NT2/D1 (cell line): ENCODE data around the gene AP2A2.

Source experiments
- DNase-seq: peaks from one replicate; pipeline ENCODE4 v3.0.0-alpha.2; 2011; ENCODE audit warnings: low read depth, low spot score
- H3K27me3 ChIP-seq: 2 replicates; pipeline ENCODE4 v1.6.0; 2011; ENCODE audit warnings: mild to moderate bottlenecking; ENCODE audit not compliant: insufficient read length, insufficient read depth
- H3K36me3 ChIP-seq: 2 replicates; pipeline ENCODE4 v1.6.1; 2011; ENCODE audit warnings: mild to moderate bottlenecking, low read length, mixed read lengths; ENCODE audit not compliant: insufficient read depth, insufficient read length
- H3K4me1 ChIP-seq: 2 replicates; pipeline ENCODE4 v1.5.1; 2011; ENCODE audit not compliant: insufficient read depth, insufficient read length
- H3K4me3 ChIP-seq: 2 replicates; pipeline ENCODE4 v1.5.1; 2011; ENCODE audit warnings: low read depth; ENCODE audit not compliant: insufficient read length
- H3K9ac ChIP-seq: 2 replicates; pipeline ENCODE4 v1.6.0; 2011; ENCODE audit warnings: low read depth; ENCODE audit not compliant: insufficient read length
- H3K9me3 ChIP-seq: 2 replicates; pipeline ENCODE4 v1.5.1; 2011; ENCODE audit warnings: mild to moderate bottlenecking, low read length; ENCODE audit not compliant: insufficient read depth
- SUZ12 ChIP-seq: IDR thresholded peaks from 2 replicates; pipeline ENCODE4 v1.6.1; 2011; ENCODE audit not compliant: insufficient read length, insufficient read depth; ENCODE audit errors: extremely low read depth
- YY1 ChIP-seq: IDR thresholded peaks from 2 replicates; pipeline ENCODE4 v1.6.1; 2011; ENCODE audit not compliant: insufficient read length, insufficient read depth
- ZNF274 ChIP-seq: IDR thresholded peaks from 2 replicates; pipeline ENCODE4 v1.6.1; 2011; ENCODE audit warnings: mild to moderate bottlenecking, low read depth, low read length

Gene AP2A2

DNA sequence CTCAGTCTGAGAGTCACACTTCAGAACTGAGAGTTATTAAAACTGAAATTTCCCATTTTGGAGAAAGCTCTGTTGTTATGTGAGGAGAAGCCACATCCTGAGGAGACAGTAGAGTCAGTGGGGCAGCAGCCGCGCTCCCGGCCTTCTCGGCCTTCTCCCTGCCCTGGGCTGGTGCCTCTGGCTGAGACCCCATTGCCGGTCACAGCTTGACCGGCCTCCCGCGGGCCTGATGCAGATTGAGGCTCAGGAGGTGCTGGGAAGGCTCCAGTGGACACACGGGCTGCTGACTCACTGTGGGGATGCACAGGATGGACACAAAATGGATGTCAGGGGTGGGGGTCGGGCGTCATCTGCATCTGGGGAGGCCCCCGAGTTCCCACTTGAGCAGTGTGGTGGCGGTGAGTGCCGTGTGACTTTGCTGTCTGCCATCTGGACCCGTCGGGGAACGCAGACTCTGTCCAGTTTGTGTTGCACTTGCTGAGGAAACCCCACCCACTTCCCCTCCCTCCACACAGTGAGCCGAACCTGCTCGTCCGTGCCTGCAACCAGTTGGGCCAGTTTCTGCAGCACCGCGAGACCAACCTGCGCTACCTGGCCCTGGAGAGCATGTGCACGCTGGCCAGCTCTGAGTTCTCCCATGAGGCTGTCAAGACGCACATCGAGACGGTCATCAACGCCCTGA is 60.7 kb downstream of the AP2A2 start:
- Histone ChIP-seq H3K27me3 (no peaks in the 10 kb centered on the region), H3K9ac (no peak overlapping the region), H3K36me3 (peaks cover 88% of the 10 kb centered on the region), H3K4me1 (no peaks in the 10 kb centered on the region), H3K4me3 (no peak overlapping the region), H3K9me3 (no peaks in the 10 kb centered on the region)
- no peak for DNase-seq
- TF ChIP-seq SUZ12 (no peak), ZNF274 (no peak), YY1 (no peak)

GRCh38 chr11:986952-987305 is 61.3 kb downstream of the AP2A2 start:
- no peak for TF ChIP-seq SUZ12
- no peak for TF ChIP-seq YY1
- no peak for TF ChIP-seq ZNF274
- no peak overlapping the region for H3K9ac ChIP-seq
- no peaks in the 10 kb centered on the region for H3K9me3 ChIP-seq
- no peaks in the 10 kb centered on the region for H3K4me1 ChIP-seq
- DNase-seq = no peak
- peaks cover 87% of the 10 kb centered on the region for H3K36me3 ChIP-seq
- no peak overlapping the region for H3K4me3 ChIP-seq
- no peaks in the 10 kb centered on the region for H3K27me3 ChIP-seq

DNA sequence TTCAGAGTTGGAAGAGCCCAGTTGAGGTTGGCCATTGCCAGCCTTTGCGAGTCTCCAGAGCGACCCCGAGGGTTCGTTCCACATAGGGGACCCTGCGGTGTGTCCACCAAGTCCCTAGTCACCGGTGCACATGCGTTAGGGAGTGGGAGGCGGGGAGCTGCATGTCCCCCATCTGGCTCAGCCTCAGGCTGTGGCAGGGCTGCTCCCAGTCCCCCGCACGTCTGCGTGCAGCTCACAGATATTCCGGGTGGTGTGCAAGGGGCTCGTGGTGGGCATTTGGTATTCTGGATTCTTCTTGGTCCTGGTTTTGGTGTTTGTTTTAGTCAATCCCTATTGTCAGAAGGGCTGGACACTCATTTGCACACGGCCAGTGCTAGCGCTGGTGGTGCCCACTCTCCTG is 62.0 kb downstream of the AP2A2 start:
- no peak for DNase-seq
- TF ChIP-seq SUZ12 (no peak), ZNF274 (no peak), YY1 (no peak)
- H3K36me3 ChIP-seq = peaks cover 88% of the 10 kb centered on the region
- H3K9me3 ChIP-seq = no peaks in the 10 kb centered on the region
- H3K4me3 ChIP-seq = no peak overlapping the region
- H3K4me1 ChIP-seq = no peaks in the 10 kb centered on the region
- H3K27me3 ChIP-seq = no peaks in the 10 kb centered on the region
- H3K9ac ChIP-seq = no peak overlapping the region

DNA sequence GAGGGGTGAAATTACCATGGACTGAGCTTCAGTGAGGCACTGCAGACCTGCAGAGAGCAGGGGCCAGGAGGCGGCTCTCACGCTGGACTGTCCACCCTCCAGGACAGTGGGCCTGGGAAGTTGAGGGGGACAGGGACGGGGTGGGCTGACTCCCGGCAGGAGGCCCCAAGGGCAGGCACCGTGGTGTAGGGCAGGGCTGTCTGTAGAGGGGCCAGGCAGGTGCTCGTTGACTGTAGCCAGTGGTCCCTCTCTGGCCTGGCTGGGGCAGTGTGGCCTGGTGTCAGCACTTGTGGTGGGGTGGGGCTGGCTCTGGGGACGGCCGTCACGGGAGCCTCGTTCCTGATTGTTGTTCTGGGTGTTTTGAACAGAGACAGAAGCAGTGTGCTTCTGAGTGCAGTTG is 64.4 kb downstream of the AP2A2 start:
- no peak for DNase-seq

DNA sequence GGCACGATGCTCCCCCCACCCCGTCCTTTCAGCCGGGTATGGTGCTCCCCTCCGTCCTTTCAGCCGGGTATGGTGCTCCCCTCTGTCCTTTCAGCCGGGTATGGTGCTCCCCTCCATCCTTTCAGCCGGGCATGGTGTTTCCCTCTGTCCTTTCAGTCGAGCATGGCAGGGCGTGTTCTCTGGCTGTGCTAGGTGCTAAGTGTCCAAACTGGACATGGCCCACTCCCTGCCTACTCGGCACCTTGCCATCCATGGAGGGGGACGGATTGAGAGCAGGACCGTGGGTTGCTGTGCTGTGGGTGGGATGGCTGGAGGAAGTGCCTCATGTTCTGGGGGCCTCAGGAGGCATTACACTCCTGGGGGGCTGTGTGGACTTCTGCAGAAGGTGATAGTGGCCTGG is 65.4 kb downstream of the AP2A2 start:
- no peak for DNase-seq
- no peak for TF ChIP-seq ZNF274
- TF ChIP-seq YY1 = no peak
- TF ChIP-seq SUZ12 = no peak
- Histone ChIP-seq H3K36me3 (peaks cover 87% of the 10 kb centered on the region), H3K9me3 (no peaks in the 10 kb centered on the region), H3K9ac (no peak overlapping the region), H3K4me3 (no peak overlapping the region), H3K4me1 (no peaks in the 10 kb centered on the region), H3K27me3 (no peaks in the 10 kb centered on the region)

More for the DNA sequence above, 64.4 kb downstream of the AP2A2 start:
- no peaks in the 10 kb centered on the region for H3K9me3 ChIP-seq
- TF ChIP-seq YY1 (no peak), ZNF274 (no peak), SUZ12 (no peak)
- H3K4me3 ChIP-seq = no peak overlapping the region
- H3K36me3 ChIP-seq = peaks cover 89% of the 10 kb centered on the region
- no peak overlapping the region for H3K9ac ChIP-seq
- no peaks in the 10 kb centered on the region for H3K27me3 ChIP-seq
- H3K4me1 ChIP-seq = no peaks in the 10 kb centered on the region

GRCh38 chr11:991711-992307 is 66.1 kb downstream of the AP2A2 start:
- no peaks in the 10 kb centered on the region for H3K9me3 ChIP-seq
- H3K4me1 ChIP-seq = no peaks in the 10 kb centered on the region
- H3K4me3 ChIP-seq = no peak overlapping the region
- DNase-seq = no peak
- no peaks in the 10 kb centered on the region for H3K27me3 ChIP-seq
- H3K36me3 ChIP-seq = peaks cover 87% of the 10 kb centered on the region
- no peak for TF ChIP-seq SUZ12
- no peak for TF ChIP-seq ZNF274
- TF ChIP-seq YY1 = no peak
- H3K9ac ChIP-seq = no peak overlapping the region

DNA sequence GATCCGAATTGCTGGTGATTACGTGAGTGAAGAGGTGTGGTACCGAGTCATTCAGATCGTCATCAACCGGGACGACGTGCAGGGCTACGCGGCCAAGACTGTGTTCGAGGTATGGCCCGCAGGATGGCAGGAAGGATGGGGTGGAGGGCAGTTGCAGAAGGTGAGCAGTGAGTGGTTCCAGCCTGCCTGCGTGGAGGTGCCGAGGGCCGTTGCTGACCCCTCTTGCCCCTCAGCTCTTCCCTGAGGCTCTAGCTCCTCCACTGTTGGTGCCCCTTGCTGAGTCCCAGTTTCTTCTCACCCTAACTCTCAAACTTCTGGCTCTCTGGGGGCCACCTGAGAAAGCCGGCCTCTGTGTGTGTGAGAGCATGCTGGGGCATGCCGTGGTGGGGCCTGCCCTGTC is 66.9 kb downstream of the AP2A2 start:
- Histone ChIP-seq H3K4me1 (no peaks in the 10 kb centered on the region), H3K36me3 (peaks cover 89% of the 10 kb centered on the region), H3K9ac (no peak overlapping the region), H3K9me3 (no peaks in the 10 kb centered on the region), H3K4me3 (no peak overlapping the region), H3K27me3 (no peaks in the 10 kb centered on the region)
- DNase-seq = no peak
- TF ChIP-seq YY1 = no peak
- TF ChIP-seq ZNF274 = no peak
- TF ChIP-seq SUZ12 = no peak
